ENCODE results near the gene TXNDC8.

TXNDC8 gene

GRCh38 chr9:110298043-110298605 is 39.5 kb downstream of the TXNDC8 start:
- Histone ChIP-seq H3K27ac (ENCODE audit: low read depth, low read length) (no peak overlapping the region), H3K4me1 (ENCODE audit: insufficient read depth, low read length) (no peaks in the 10 kb centered on the region), H3K36me3 (ENCODE audit: insufficient read depth, low read length) (no peaks in the 10 kb centered on the region), H3K9ac (ENCODE audit: low read depth, low read length) (no peak overlapping the region), H3K9me3 (ENCODE audit: insufficient read depth, low read depth, low read length) (no peaks in the 10 kb centered on the region), H3K4me3 (ENCODE audit: low read length) (no peak overlapping the region), H3K27me3 (ENCODE audit: insufficient read depth, low read length) (no peaks in the 10 kb centered on the region)
- 79% methylated on average over 2 of the region's 2 CpGs for WGBS

DNA sequence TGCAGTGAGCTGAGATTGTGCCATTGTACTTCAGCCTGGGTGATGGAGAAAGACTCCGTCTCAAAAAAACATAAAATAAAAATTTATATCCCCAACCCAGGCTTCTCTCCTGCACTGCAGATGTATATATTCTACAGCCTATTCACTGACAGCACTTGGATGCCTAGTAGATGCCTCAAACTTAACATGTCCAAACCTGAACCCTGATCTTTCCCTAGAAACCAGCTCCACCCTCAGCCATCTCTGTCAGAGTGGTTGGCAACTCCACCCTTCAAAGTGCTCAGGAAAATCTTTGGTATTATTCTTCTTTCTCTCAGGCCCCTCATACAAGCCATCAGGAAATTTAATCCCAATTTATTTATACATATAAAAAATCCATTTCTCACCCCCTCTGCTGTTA is 44.4 kb downstream of the TXNDC8 start:
- no peak overlapping the region for H3K4me3 ChIP-seq (ENCODE audit: low read length)
- WGBS, result 93% methylated on average over 1 of the region's 1 CpG
- H3K27me3 ChIP-seq (ENCODE audit: insufficient read depth, low read length), result no peaks in the 10 kb centered on the region
- H3K27ac ChIP-seq (ENCODE audit: low read depth, low read length), result no peak overlapping the region
- no peaks in the 10 kb centered on the region for H3K9me3 ChIP-seq (ENCODE audit: insufficient read depth, low read depth, low read length)
- H3K36me3 ChIP-seq (ENCODE audit: insufficient read depth, low read length), result no peaks in the 10 kb centered on the region
- H3K4me1 ChIP-seq (ENCODE audit: insufficient read depth, low read length), result no peaks in the 10 kb centered on the region
- no peak overlapping the region for H3K9ac ChIP-seq (ENCODE audit: low read depth, low read length)

GRCh38 chr9:110291921-110292557 is 45.6 kb downstream of the TXNDC8 start:
- H3K36me3 ChIP-seq (ENCODE audit: insufficient read depth, low read length), result no peaks in the 10 kb centered on the region
- no peak overlapping the region for H3K4me3 ChIP-seq (ENCODE audit: low read length)
- no peaks in the 10 kb centered on the region for H3K27me3 ChIP-seq (ENCODE audit: insufficient read depth, low read length)
- no peaks in the 10 kb centered on the region for H3K9me3 ChIP-seq (ENCODE audit: insufficient read depth, low read depth, low read length)
- 86% methylated on average over 28 of the region's 28 CpGs for WGBS
- no peaks in the 10 kb centered on the region for H3K4me1 ChIP-seq (ENCODE audit: insufficient read depth, low read length)
- no peak overlapping the region for H3K27ac ChIP-seq (ENCODE audit: low read depth, low read length)
- no peak overlapping the region for H3K9ac ChIP-seq (ENCODE audit: low read depth, low read length)

- Histone ChIP-seq H3K27ac (ENCODE audit: low read depth, low read length) (no peak overlapping the region), H3K27me3 (ENCODE audit: insufficient read depth, low read length) (no peaks in the 10 kb centered on the region), H3K4me1 (ENCODE audit: insufficient read depth, low read length) (no peaks in the 10 kb centered on the region), H3K9me3 (ENCODE audit: insufficient read depth, low read depth, low read length) (no peaks in the 10 kb centered on the region), H3K4me3 (ENCODE audit: low read length) (no peak overlapping the region), H3K36me3 (ENCODE audit: insufficient read depth, low read length) (no peaks in the 10 kb centered on the region), H3K9ac (ENCODE audit: low read depth, low read length) (no peak overlapping the region)
- 90% methylated on average over 1 of the region's 1 CpG for WGBS
Measured at GRCh38 chr9:110290001-110290400, 47.7 kb downstream of the TXNDC8 start.

DNA sequence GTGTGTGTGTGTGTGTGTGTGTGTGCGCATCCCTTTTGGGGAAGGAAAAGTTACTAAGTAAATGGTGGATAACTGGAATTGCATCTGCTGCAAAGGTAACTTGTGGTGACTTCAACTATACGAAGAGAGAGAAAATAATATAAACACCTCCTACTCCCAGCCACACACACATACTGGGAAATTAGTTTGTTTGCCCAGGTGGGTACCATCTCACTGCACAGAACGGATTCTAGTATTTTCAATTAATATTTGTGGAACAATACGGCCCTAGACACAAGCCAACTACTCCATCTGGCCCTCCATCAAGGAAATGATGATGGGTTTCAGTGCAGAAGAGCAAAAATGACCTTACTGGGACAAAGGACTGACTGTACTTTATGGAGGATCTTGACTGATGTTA is 49.2 kb downstream of the TXNDC8 start:
- H3K4me1 ChIP-seq (ENCODE audit: insufficient read depth, low read length), result no peaks in the 10 kb centered on the region
- H3K9me3 ChIP-seq (ENCODE audit: insufficient read depth, low read depth, low read length), result no peaks in the 10 kb centered on the region
- H3K27me3 ChIP-seq (ENCODE audit: insufficient read depth, low read length), result no peaks in the 10 kb centered on the region
- no peak overlapping the region for H3K9ac ChIP-seq (ENCODE audit: low read depth, low read length)
- H3K36me3 ChIP-seq (ENCODE audit: insufficient read depth, low read length), result no peaks in the 10 kb centered on the region
- 97% methylated on average over 4 of the region's 4 CpGs for WGBS
- H3K27ac ChIP-seq (ENCODE audit: low read depth, low read length), result no peak overlapping the region
- no peak overlapping the region for H3K4me3 ChIP-seq (ENCODE audit: low read length)

DNA sequence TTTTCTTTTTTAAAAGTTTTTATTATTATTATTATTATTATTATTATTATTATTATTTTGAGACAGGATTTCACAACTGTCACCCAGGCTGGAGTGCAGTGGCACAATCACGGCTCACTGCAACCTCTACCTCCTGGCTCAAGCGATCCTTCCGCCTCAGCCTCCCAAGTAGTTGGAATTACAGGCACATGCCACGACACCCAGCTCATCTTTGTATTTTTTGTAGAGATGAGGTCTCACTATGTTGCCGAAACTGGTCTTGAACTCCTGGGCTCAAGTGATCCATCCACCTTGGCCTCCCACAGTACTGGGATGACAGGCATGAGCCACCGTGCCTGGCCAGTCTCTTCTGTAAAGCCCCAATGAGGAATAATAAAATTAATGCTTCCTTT is 50.4 kb downstream of the TXNDC8 start:
- Histone ChIP-seq H3K27ac (ENCODE audit: low read depth, low read length) (no peak overlapping the region), H3K27me3 (ENCODE audit: insufficient read depth, low read length) (no peaks in the 10 kb centered on the region)
- 94% methylated on average over 6 of the region's 6 CpGs for WGBS

DNA sequence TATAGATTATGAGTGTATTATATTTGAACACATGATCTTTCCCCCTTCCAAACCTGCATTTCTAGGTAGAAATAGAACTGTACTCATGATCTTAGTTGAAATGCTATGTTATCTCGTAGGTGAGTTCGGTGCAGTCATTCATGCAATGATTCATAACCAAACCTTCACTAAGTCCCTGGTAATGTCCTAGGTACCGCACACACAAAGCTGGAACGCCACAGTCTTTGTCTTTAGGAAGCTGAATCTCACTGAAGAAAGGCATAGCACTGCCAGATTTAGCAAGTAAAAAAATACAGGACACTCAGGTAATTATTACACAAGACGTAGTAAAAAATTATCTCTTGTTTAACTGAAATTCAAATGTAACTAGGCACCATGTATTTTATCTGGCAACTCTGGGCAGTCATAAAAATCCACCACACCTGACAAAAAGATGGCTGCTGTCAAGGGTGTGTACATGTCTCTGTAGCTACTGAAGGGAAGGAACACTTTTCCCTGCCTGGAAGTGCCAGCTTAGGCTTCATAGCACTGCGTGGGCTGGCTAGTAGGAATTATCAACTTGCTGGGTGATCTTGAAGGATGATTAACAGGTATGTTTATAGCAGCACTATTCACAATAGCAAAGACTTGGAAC is 53.3 kb downstream of the TXNDC8 start:
- Histone ChIP-seq H3K27ac (ENCODE audit: low read depth, low read length) (no peak overlapping the region), H3K4me1 (ENCODE audit: insufficient read depth, low read length) (no peaks in the 10 kb centered on the region), H3K36me3 (ENCODE audit: insufficient read depth, low read length) (no peaks in the 10 kb centered on the region), H3K9me3 (ENCODE audit: insufficient read depth, low read depth, low read length) (no peaks in the 10 kb centered on the region), H3K9ac (ENCODE audit: low read depth, low read length) (no peak overlapping the region), H3K4me3 (ENCODE audit: low read length) (no peak overlapping the region), H3K27me3 (ENCODE audit: insufficient read depth, low read length) (no peaks in the 10 kb centered on the region)
- WGBS, result 93% methylated on average over 6 of the region's 6 CpGs

More for the DNA sequence above, 50.4 kb downstream of the TXNDC8 start:
- Histone ChIP-seq H3K4me3 (ENCODE audit: low read length) (no peak overlapping the region), H3K9me3 (ENCODE audit: insufficient read depth, low read depth, low read length) (no peaks in the 10 kb centered on the region), H3K9ac (ENCODE audit: low read depth, low read length) (no peak overlapping the region), H3K36me3 (ENCODE audit: insufficient read depth, low read length) (no peaks in the 10 kb centered on the region), H3K4me1 (ENCODE audit: insufficient read depth, low read length) (no peaks in the 10 kb centered on the region)

- Histone ChIP-seq H3K4me1 (ENCODE audit: insufficient read depth, low read length) (no peaks in the 10 kb centered on the region), H3K4me3 (ENCODE audit: low read length) (no peak overlapping the region), H3K36me3 (ENCODE audit: insufficient read depth, low read length) (no peaks in the 10 kb centered on the region), H3K9me3 (ENCODE audit: insufficient read depth, low read depth, low read length) (no peaks in the 10 kb centered on the region), H3K27me3 (ENCODE audit: insufficient read depth, low read length) (no peaks in the 10 kb centered on the region), H3K27ac (ENCODE audit: low read depth, low read length) (no peak overlapping the region), H3K9ac (ENCODE audit: low read depth, low read length) (no peak overlapping the region)
- 93% methylated on average over 1 of the region's 1 CpG for WGBS
Measured at GRCh38 chr9:110283751-110284150, 53.9 kb downstream of the TXNDC8 start.

DNA sequence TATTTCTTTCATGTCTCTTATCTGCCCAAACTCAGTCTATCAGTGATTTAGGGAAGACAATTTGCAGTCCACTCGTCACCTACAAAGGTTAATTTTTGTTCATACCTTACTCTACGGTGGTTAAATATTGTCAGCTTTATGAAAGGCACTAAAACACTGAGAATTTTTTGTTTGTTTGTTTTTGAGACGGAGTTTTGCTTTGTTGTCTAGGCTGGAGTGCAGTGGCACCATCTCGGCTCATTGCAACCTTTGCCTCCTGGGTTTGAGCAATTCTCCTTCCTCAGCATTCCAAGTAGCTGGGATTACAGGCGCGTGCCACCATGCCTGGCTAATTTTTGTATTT is 55.0 kb downstream of the TXNDC8 start:
- no peak overlapping the region for H3K9ac ChIP-seq (ENCODE audit: low read depth, low read length)
- H3K4me3 ChIP-seq (ENCODE audit: low read length), result no peak overlapping the region
- 95% methylated on average over 6 of the region's 6 CpGs for WGBS
- no peaks in the 10 kb centered on the region for H3K27me3 ChIP-seq (ENCODE audit: insufficient read depth, low read length)
- no peaks in the 10 kb centered on the region for H3K4me1 ChIP-seq (ENCODE audit: insufficient read depth, low read length)
- H3K36me3 ChIP-seq (ENCODE audit: insufficient read depth, low read length), result no peaks in the 10 kb centered on the region
- H3K27ac ChIP-seq (ENCODE audit: low read depth, low read length), result no peak overlapping the region
- H3K9me3 ChIP-seq (ENCODE audit: insufficient read depth, low read depth, low read length), result no peaks in the 10 kb centered on the region

- no peaks in the 10 kb centered on the region for H3K27me3 ChIP-seq (ENCODE audit: insufficient read depth, low read length)
- H3K36me3 ChIP-seq (ENCODE audit: insufficient read depth, low read length), result no peaks in the 10 kb centered on the region
- H3K9me3 ChIP-seq (ENCODE audit: insufficient read depth, low read depth, low read length), result no peaks in the 10 kb centered on the region
- H3K4me3 ChIP-seq (ENCODE audit: low read length), result no peak overlapping the region
- no peaks in the 10 kb centered on the region for H3K4me1 ChIP-seq (ENCODE audit: insufficient read depth, low read length)
- no peak overlapping the region for H3K27ac ChIP-seq (ENCODE audit: low read depth, low read length)
- no peak overlapping the region for H3K9ac ChIP-seq (ENCODE audit: low read depth, low read length)
- 88% methylated on average over 4 of the region's 4 CpGs for WGBS
Measured at GRCh38 chr9:110282018-110282738, 55.5 kb downstream of the TXNDC8 start.

DNA sequence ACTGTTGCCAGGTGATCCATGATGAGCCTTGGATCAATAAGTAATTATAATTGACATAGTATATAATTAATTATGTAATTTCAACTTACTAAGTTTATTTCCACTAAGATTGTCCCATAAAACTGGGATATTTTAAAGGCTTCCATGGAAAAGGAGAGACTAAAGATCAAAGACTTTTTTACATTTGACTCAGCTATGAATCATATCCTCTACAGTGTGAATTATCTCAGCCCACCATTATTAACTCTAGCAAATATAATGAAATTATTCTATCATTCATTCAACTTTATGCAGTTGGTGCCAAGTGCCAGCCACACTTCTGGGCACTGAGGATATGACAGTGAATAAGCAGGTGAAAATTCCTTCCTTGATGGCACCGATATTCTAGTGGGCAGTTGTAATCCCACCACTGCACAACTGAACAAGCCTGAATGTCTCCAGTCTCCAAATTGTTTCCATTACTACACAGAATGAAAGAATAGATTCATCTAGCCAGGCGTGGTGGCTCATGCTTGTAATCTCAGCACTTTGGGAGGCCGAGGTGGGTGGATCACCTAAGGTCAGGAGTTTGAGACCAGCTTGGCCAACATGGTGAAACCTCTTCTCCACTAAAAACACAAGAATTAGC is 59.5 kb downstream of the TXNDC8 start:
- H3K4me3 ChIP-seq (ENCODE audit: low read length), result no peak overlapping the region
- H3K9me3 ChIP-seq (ENCODE audit: insufficient read depth, low read depth, low read length), result no peaks in the 10 kb centered on the region
- WGBS, result 93% methylated on average over 3 of the region's 3 CpGs
- no peak overlapping the region for H3K27ac ChIP-seq (ENCODE audit: low read depth, low read length)
- no peaks in the 10 kb centered on the region for H3K36me3 ChIP-seq (ENCODE audit: insufficient read depth, low read length)
- no peaks in the 10 kb centered on the region for H3K4me1 ChIP-seq (ENCODE audit: insufficient read depth, low read length)
- no peaks in the 10 kb centered on the region for H3K27me3 ChIP-seq (ENCODE audit: insufficient read depth, low read length)
- no peak overlapping the region for H3K9ac ChIP-seq (ENCODE audit: low read depth, low read length)
